ENCODE data around the gene VCAN.

VCAN gene

GRCh38 chr5:83531661-83532060, 60.1 kb downstream of the VCAN start:
- DNase-seq (ENCODE audit: low read depth in 3 of 3) = no peak

GRCh38 chr5:83538786-83539462, 67.4 kb downstream of the VCAN start:
- DNase-seq (ENCODE audit: low read depth in 3 of 3) = no peak

- no peak for DNase-seq (ENCODE audit: low read depth in 3 of 3)
Measured at GRCh38 chr5:83539463-83539790, 67.9 kb downstream of the VCAN start.

- DNase-seq (ENCODE audit: low read depth in 3 of 3) = no peak
Measured at GRCh38 chr5:83540105-83540504, 68.6 kb downstream of the VCAN start.

- no peak for DNase-seq (ENCODE audit: low read depth in 3 of 3)
Measured at GRCh38 chr5:83540783-83541182, 69.2 kb downstream of the VCAN start.

GRCh38 chr5:83542839-83543238, 71.3 kb downstream of the VCAN start:
- DNase-seq (ENCODE audit: low read depth in 3 of 3) = no peak

GRCh38 chr5:83543898-83544297, 72.4 kb downstream of the VCAN start:
- no peak for DNase-seq (ENCODE audit: low read depth in 3 of 3)

- DNase-seq (ENCODE audit: low read depth in 3 of 3) = no peak
Measured at GRCh38 chr5:83547161-83547560, 75.6 kb downstream of the VCAN start.

- DNase-seq (ENCODE audit: low read depth in 3 of 3) = no peak
Measured at GRCh38 chr5:83547889-83548288, 76.3 kb downstream of the VCAN start.

- no peak for DNase-seq (ENCODE audit: low read depth in 3 of 3)
Measured at GRCh38 chr5:83548581-83548980, 77.0 kb downstream of the VCAN start.

GRCh38 chr5:83549076-83549475, 77.5 kb downstream of the VCAN start:
- DNase-seq (ENCODE audit: low read depth in 3 of 3) = no peak

GRCh38 chr5:83549674-83550073, 78.1 kb downstream of the VCAN start:
- DNase-seq (ENCODE audit: low read depth in 3 of 3) = no peak

GRCh38 chr5:83551821-83552220, 80.3 kb downstream of the VCAN start:
- no peak for DNase-seq (ENCODE audit: low read depth in 3 of 3)

- no peak for DNase-seq (ENCODE audit: low read depth in 3 of 3)
Measured at GRCh38 chr5:83552275-83552674, 80.7 kb downstream of the VCAN start.

- no peak for DNase-seq (ENCODE audit: low read depth in 3 of 3)
Measured at GRCh38 chr5:83553000-83553486, 81.5 kb downstream of the VCAN start.

GRCh38 chr5:83554133-83554532, 82.6 kb downstream of the VCAN start:
- no peak for DNase-seq (ENCODE audit: low read depth in 3 of 3)

- DNase-seq (ENCODE audit: low read depth in 3 of 3) = no peak
Measured at GRCh38 chr5:83554686-83555085, 83.1 kb downstream of the VCAN start.

GRCh38 chr5:83555263-83555662, 83.7 kb downstream of the VCAN start:
- DNase-seq (ENCODE audit: low read depth in 3 of 3) = no peak

GRCh38 chr5:83556190-83556589, 84.6 kb downstream of the VCAN start:
- no peak for DNase-seq (ENCODE audit: low read depth in 3 of 3)

- DNase-seq (ENCODE audit: low read depth in 3 of 3) = no peak
Measured at GRCh38 chr5:83559118-83559785, 87.7 kb downstream of the VCAN start.

GRCh38 chr5:83562071-83562606, 90.6 kb downstream of the VCAN start:
- DNase-seq (ENCODE audit: low read depth in 3 of 3) = no peak

GRCh38 chr5:83562791-83563557, 91.4 kb downstream of the VCAN start:
- no peak for DNase-seq (ENCODE audit: low read depth in 3 of 3)

GRCh38 chr5:83563631-83564030, 92.1 kb downstream of the VCAN start:
- no peak for DNase-seq (ENCODE audit: low read depth in 3 of 3)
